GM12874 (cell line): ENCODE measurements around the gene NR6A1.

Experiments used
- CTCF ChIP-seq: IDR thresholded peaks from 2 replicates; pipeline ENCODE4 v1.5.1; 2011; ENCODE audit warnings: low read depth, mild to moderate bottlenecking, control low read depth, low read length, moderate library complexity; ENCODE audit not compliant: insufficient read depth

NR6A1 gene

GRCh38 chr9:124771867-124772679, 962 bp upstream of the NR6A1 start:
- peak; percentile 96 for TF ChIP-seq CTCF

GRCh38 chr9:124770359-124771020, 621 bp downstream of the NR6A1 start:
- no peak for TF ChIP-seq CTCF

- no peak for TF ChIP-seq CTCF
Observed at GRCh38 chr9:124769549-124770358, 1.4 kb downstream of the NR6A1 start.

GRCh38 chr9:124768750-124769548, 2.2 kb downstream of the NR6A1 start:
- TF ChIP-seq CTCF = no peak

- TF ChIP-seq CTCF = no peak
Observed at GRCh38 chr9:124768334-124768733, 2.8 kb downstream of the NR6A1 start.

DNA sequence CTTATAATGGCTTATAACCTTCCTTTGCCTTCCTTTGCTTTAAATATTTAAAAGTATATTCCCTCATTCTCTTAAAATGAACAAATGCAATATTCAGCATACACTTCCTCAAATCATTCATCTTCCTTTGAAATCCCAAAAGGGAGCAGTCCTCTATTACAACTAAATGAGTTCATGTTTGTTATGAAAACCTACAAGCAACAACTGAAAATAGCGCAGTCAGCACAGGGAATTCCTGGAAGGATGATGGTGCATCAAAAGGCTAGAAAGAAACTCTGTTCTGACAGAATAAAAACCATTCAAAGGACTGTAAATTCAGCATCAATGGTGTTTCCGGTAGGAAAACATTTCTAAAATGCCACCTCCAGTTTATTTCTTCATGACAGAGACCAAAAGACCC, 3.3 kb downstream of the NR6A1 start:
- TF ChIP-seq CTCF = no peak
